BLaER1 treated with 17β-estradiol and CSF1 and Interleukin-3, amounts not matched to agents 10 nM and 100 nM (cell line): ENCODE results near the gene FBLN1.
"Not testable (repeated sequence)": the region's sequence is repeated elsewhere in the genome, so short reads cannot be mapped to it uniquely, and the experiment has no call there.

Experiments
- H3K27ac ChIP-seq, 11 experiments: shearing (Covaris generic); formaldehyde crosslinking; 2 replicates each; pipeline ENCODE4 v1.8.1; 2022
- H3K27me3 ChIP-seq, 11 experiments: shearing (Covaris generic); formaldehyde crosslinking; 2 replicates each; pipeline ENCODE4 v1.8.1; 2022
- H3K36me3 ChIP-seq, 11 experiments: shearing (Covaris generic); formaldehyde crosslinking; 2 replicates each; pipeline ENCODE4 v1.8.1; 2022
- H3K4me1 ChIP-seq, 10 experiments: shearing (Covaris generic); formaldehyde crosslinking; 2 replicates each; pipeline ENCODE4 v1.8.1; 2022
- H3K4me2 ChIP-seq, 11 experiments: shearing (Covaris generic); formaldehyde crosslinking; 2 replicates each; pipeline ENCODE4 v1.8.1; 2022
- H3K4me3 ChIP-seq, 10 experiments: shearing (Covaris generic); formaldehyde crosslinking; 2 replicates each; pipeline ENCODE4 v1.8.1; 2022
- H3K9ac ChIP-seq, 11 experiments: shearing (Covaris generic); formaldehyde crosslinking; 2 replicates each; pipeline ENCODE4 v1.8.1; 2022
- H3K9me3 ChIP-seq, 11 experiments: shearing (Covaris generic); formaldehyde crosslinking; replicated peaks in 1 of 11; 2 replicates each; pipeline ENCODE4 v1.8.1; 2022
- H4K20me1 ChIP-seq, 11 experiments: shearing (Covaris generic); formaldehyde crosslinking; 2 replicates each; pipeline ENCODE4 v1.8.1; 2022
- Cebpa-rat ChIP-seq, 11 experiments: shearing (Covaris generic); IDR thresholded peaks; 2 replicates each; pipeline ENCODE4 v1.8.1; 2022

Gene FBLN1

DNA sequence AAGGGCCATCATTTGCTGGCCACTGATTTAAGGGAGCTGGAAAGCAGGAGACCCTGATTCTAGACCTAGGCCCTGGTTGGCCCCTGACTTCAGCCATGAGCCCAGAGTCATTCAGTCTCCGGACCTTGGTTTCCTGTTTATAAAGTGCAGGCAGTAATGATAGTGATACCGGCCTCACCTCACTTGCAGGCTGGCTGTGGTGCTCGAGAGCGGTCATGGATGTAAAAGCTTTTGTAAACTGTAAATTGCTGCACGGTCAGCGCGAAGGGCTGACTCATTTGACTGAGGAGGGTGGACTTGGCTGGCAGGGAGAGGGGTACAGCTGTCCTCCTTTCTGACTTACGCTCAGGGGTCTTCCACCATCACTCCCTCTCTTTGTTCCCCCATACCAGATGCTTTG is 37.4 kb downstream of the FBLN1 start:
- Histone ChIP-seq H3K27ac (no peak overlapping the region), H3K4me2 (no peak overlapping the region), H3K9me3 (no peaks in the 10 kb centered on the region), H3K9ac (no peak overlapping the region), H3K27me3 (peaks cover 0 to 44% (median 0%) of the 10 kb centered on the region in 11 experiments; a peak in 4 of 22 replicates), H3K36me3 (peaks cover 0 to 57% (median 37%) of the 10 kb centered on the region in 11 experiments; a peak in 16 of 22 replicates), H4K20me1 (peaks cover 0 to 37% (median 7%) of the 10 kb centered on the region in 11 experiments; a peak in 9 of 22 replicates), H3K4me1 (peaks cover 15 to 60% (median 54%) of the 10 kb centered on the region in 10 experiments), H3K4me3 (no peak overlapping the region)
- TF ChIP-seq Cebpa-rat (IDR thresholded peaks at IDR 0.05) = no peak

GRCh38 chr22:45541382-45541979 is 38.8 kb downstream of the FBLN1 start:
- Histone ChIP-seq H3K27ac (0 out of 22 replicates have a peak overlapping the region, but pooled peaks of 1 of the 11 experiments have one; percentile 20), H3K4me1 (peaks cover 15 to 59% (median 52%) of the 10 kb centered on the region in 10 experiments), H3K36me3 (peaks cover 0 to 61% (median 42%) of the 10 kb centered on the region in 11 experiments; a peak in 16 of 22 replicates), H3K27me3 (peaks cover 0 to 48% (median 0%) of the 10 kb centered on the region in 11 experiments; a peak in 4 of 22 replicates), H3K9ac (no peak overlapping the region), H3K4me3 (no peak overlapping the region), H4K20me1 (peaks cover 0 to 37% (median 7%) of the 10 kb centered on the region in 11 experiments; a peak in 9 of 22 replicates), H3K9me3 (no peaks in the 10 kb centered on the region), H3K4me2 (peak overlapping the region; percentile 29 to 70 (median 53); a peak in 21 of 22 replicates)
- TF ChIP-seq Cebpa-rat (IDR thresholded peaks at IDR 0.05) = no peak

DNA sequence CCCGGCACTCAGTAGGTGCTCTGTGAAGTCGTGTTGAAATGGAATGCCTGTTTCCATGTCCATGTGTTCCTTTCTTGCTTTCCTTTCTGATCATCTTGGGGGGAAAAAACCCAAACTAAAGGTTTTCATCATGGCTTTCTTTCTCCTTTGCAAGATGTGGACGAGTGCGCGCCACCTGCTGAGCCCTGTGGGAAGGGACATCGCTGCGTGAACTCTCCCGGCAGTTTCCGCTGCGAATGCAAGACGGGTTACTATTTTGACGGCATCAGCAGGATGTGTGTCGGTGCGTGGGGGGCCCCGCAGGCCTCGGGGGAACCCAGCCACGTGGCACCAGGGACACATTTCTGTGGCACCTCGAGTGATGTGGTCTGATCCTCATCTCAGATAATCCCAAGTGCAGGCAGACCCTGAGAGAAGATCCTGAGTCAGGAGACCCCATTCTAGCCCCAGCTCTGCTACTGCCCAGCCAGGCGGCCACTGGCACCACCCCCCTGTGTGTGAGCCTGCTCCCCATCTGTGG is 39.4 kb downstream of the FBLN1 start:
- peaks cover 15 to 53% (median 46%) of the 10 kb centered on the region in 10 experiments for H3K4me1 ChIP-seq
- no peaks in the 10 kb centered on the region for H3K9me3 ChIP-seq
- H4K20me1 ChIP-seq = peaks cover 0 to 37% (median 7%) of the 10 kb centered on the region in 11 experiments; a peak in 9 of 22 replicates
- H3K27ac ChIP-seq = peak overlapping the region in 3 of 11 experiments; percentile 22 to 35 (median 32); a peak in 3 of 22 replicates
- H3K27me3 ChIP-seq = peaks cover 0 to 48% (median 0%) of the 10 kb centered on the region in 11 experiments; a peak in 4 of 22 replicates
- H3K4me3 ChIP-seq = no peak overlapping the region
- peak overlapping the region; percentile 29 to 70 (median 53); a peak in 21 of 22 replicates for H3K4me2 ChIP-seq
- peaks cover 0 to 67% (median 48%) of the 10 kb centered on the region in 11 experiments; a peak in 17 of 22 replicates for H3K36me3 ChIP-seq
- no peak for TF ChIP-seq Cebpa-rat (IDR thresholded peaks at IDR 0.05)
- H3K9ac ChIP-seq = peak overlapping the region in 1 of 11 experiments; percentile 23; a peak in 1 of 22 replicates

DNA sequence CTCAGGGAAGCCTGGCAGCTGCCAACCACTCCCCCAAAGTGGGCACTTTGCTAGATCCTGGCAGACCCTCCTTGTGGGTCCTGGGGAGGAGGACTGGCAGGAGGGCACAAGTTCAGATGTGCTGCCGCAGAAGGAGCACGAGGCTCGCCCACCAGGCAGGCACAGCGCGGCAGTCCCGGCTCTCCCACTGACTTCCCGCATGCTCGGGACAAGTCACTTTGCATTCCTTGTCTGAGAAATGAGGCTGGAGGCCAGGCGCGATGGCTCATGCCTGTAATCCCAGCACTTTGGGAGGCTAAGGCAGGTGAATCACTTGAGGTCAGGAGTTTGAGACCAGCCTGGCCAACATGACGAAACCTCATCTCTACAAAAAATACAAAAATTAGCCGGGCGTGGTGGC is 40.1 kb downstream of the FBLN1 start:
- peaks cover 0 to 34% (median 4%) of the 10 kb centered on the region in 11 experiments; a peak in 9 of 22 replicates for H4K20me1 ChIP-seq
- H3K27me3 ChIP-seq = peaks cover 0 to 46% (median 0%) of the 10 kb centered on the region in 11 experiments; a peak in 4 of 22 replicates
- peak overlapping the region in 1 of 11 experiments; percentile 23; a peak in 1 of 22 replicates for H3K9ac ChIP-seq
- H3K4me2 ChIP-seq = peak overlapping the region in 9 of 11 experiments; percentile 34 to 70 (median 57); a peak in 17 of 22 replicates
- H3K9me3 ChIP-seq, H3K4me3 ChIP-seq: not testable (repeated sequence)
- H3K4me1 ChIP-seq = peaks cover 10 to 46% (median 40%) of the 10 kb centered on the region in 10 experiments
- H3K36me3 ChIP-seq = peaks cover 0 to 74% (median 54%) of the 10 kb centered on the region in 11 experiments; a peak in 17 of 22 replicates
- peak overlapping the region in 3 of 11 experiments; percentile 22 to 35 (median 32); a peak in 3 of 22 replicates for H3K27ac ChIP-seq

GRCh38 chr22:45543243-45543642 is 40.6 kb downstream of the FBLN1 start:
- TF ChIP-seq Cebpa-rat (IDR thresholded peaks at IDR 0.05) = no peak
- Histone ChIP-seq H3K4me2 (no peak overlapping the region), H3K9ac (no peak overlapping the region), H3K36me3 (peaks cover 0 to 79% (median 60%) of the 10 kb centered on the region in 11 experiments; a peak in 17 of 22 replicates), H3K4me1 (peaks cover 7 to 41% (median 35%) of the 10 kb centered on the region in 10 experiments; a peak in 19 of 20 replicates), H3K9me3 (no peaks in the 10 kb centered on the region), H4K20me1 (peaks cover 0 to 33% (median 0%) of the 10 kb centered on the region in 11 experiments; a peak in 7 of 22 replicates), H3K27ac (no peak overlapping the region), H3K4me3 (no peak overlapping the region), H3K27me3 (peaks cover 0 to 47% (median 0%) of the 10 kb centered on the region in 11 experiments; a peak in 4 of 22 replicates)

- no peak for TF ChIP-seq Cebpa-rat (IDR thresholded peaks at IDR 0.05)
- peaks cover 0 to 38% (median 0%) of the 10 kb centered on the region in 11 experiments; a peak in 7 of 22 replicates for H4K20me1 ChIP-seq
- no peak overlapping the region for H3K9ac ChIP-seq
- H3K4me2 ChIP-seq = no peak overlapping the region
- H3K36me3 ChIP-seq = peaks cover 0 to 93% (median 74%) of the 10 kb centered on the region in 11 experiments; a peak in 17 of 22 replicates
- no peaks in the 10 kb centered on the region for H3K9me3 ChIP-seq
- H3K4me3 ChIP-seq = no peak overlapping the region
- H3K27me3 ChIP-seq = peaks cover 0 to 49% (median 0%) of the 10 kb centered on the region in 11 experiments; a peak in 5 of 22 replicates
- peaks cover 7 to 29% (median 25%) of the 10 kb centered on the region in 10 experiments; a peak in 19 of 20 replicates for H3K4me1 ChIP-seq
- no peak overlapping the region for H3K27ac ChIP-seq
These were observed 42.0 kb downstream of the FBLN1 start for GRCh38 chr22:45544588-45545170.

GRCh38 chr22:45546333-45547015 is 43.8 kb downstream of the FBLN1 start:
- H3K9me3 ChIP-seq = peaks cover 0 to 7% (median 0%) of the 10 kb centered on the region in 11 experiments; a peak in 8 of 22 replicates
- no peak overlapping the region for H3K4me2 ChIP-seq
- TF ChIP-seq Cebpa-rat (IDR thresholded peaks at IDR 0.05) = no peak
- peaks cover 0 to 63% (median 0%) of the 10 kb centered on the region in 11 experiments; a peak in 5 of 22 replicates for H3K27me3 ChIP-seq
- no peak overlapping the region for H3K27ac ChIP-seq
- H3K9ac ChIP-seq = no peak overlapping the region
- H3K4me3 ChIP-seq = no peak overlapping the region
- peaks cover 0 to 98% (median 85%) of the 10 kb centered on the region in 11 experiments; a peak in 17 of 22 replicates for H3K36me3 ChIP-seq
- H4K20me1 ChIP-seq = peaks cover 0 to 43% (median 4%) of the 10 kb centered on the region in 11 experiments; a peak in 10 of 22 replicates
- peaks cover 13 to 36% (median 26%) of the 10 kb centered on the region in 10 experiments for H3K4me1 ChIP-seq

- Histone ChIP-seq H3K4me1 (peaks cover 15 to 36% (median 26%) of the 10 kb centered on the region in 10 experiments), H3K36me3 (peaks cover 0 to 94% (median 83%) of the 10 kb centered on the region in 11 experiments; a peak in 17 of 22 replicates), H3K9me3 (peaks cover 0 to 7% (median 0%) of the 10 kb centered on the region in 11 experiments; a peak in 8 of 22 replicates), H3K4me2 (no peak overlapping the region), H3K27me3 (peaks cover 0 to 65% (median 0%) of the 10 kb centered on the region in 11 experiments; a peak in 5 of 22 replicates), H3K27ac (no peak overlapping the region), H3K4me3 (no peak overlapping the region), H4K20me1 (peaks cover 0 to 43% (median 4%) of the 10 kb centered on the region in 11 experiments; a peak in 11 of 22 replicates), H3K9ac (no peak overlapping the region)
- TF ChIP-seq Cebpa-rat (IDR thresholded peaks at IDR 0.05) = no peak
These were observed 44.3 kb downstream of the FBLN1 start for GRCh38 chr22:45547016-45547345.
